Chondrocyte (in vitro differentiated cells): Measurements from ENCODE around the gene USP10. TPM values are rescaled to one million over a fixed set of nuclear protein-coding genes. Genes with fewer than 3 reads are reported as not detected.

Experiments used
- DNase-seq: peaks from one replicate; pipeline ENCODE4 v3.0.0; 2021; ENCODE audit warnings: mixed read lengths, low spot score
- H3K27ac Mint-ChIP-seq: one replicate; pipeline ENCODE4 v1.8.0; 2021; ENCODE audit warnings: mild to moderate bottlenecking, moderate library complexity, mixed read lengths; ENCODE audit not compliant: unreplicated experiment
- H3K27me3 Mint-ChIP-seq: 2 replicates; pipeline ENCODE4 v1.8.0; 2021; ENCODE audit warnings: low read depth, mixed read lengths
- H3K36me3 Mint-ChIP-seq: 2 replicates; pipeline ENCODE4 v1.8.0; 2021; ENCODE audit warnings: low read depth, mixed read lengths
- H3K4me1 Mint-ChIP-seq: 2 replicates; pipeline ENCODE4 v1.8.0; 2021; ENCODE audit warnings: low read depth, mild to moderate bottlenecking, mixed read lengths
- H3K4me3 Mint-ChIP-seq: one replicate; pipeline ENCODE4 v1.8.0; 2021; ENCODE audit warnings: mild to moderate bottlenecking, moderate library complexity, mixed read lengths; ENCODE audit not compliant: unreplicated experiment
- H3K9me3 Mint-ChIP-seq: 2 replicates; pipeline ENCODE4 v1.8.0; 2021; ENCODE audit warnings: low read depth, mixed read lengths
- CTCF ChIP-seq: fragments of 200-600 bp; sonication (generic); IDR thresholded peaks from 2 replicates; pipeline ENCODE4 v1.5.0; 2021; ENCODE audit warnings: antibody characterized with exemption, mild to moderate bottlenecking, moderate library complexity
- total RNA-seq: library from RNA; stranded (reverse); gene quantifications from 3 replicates; pipeline ENCODE4 v1.2.1, GENCODE V29; 2021

The USP10 gene
- total RNA-seq, 1 donor from 2014 or later = 43.0 TPM

GRCh38 chr16:84723906-84724305 lies 24.1 kb downstream of the USP10 start:
- no peak overlapping the region for H3K27ac Mint-ChIP-seq
- no peak overlapping the region for H3K4me3 Mint-ChIP-seq
- H3K27me3 Mint-ChIP-seq = no peaks in the 10 kb centered on the region
- DNase-seq = no peak
- H3K4me1 Mint-ChIP-seq = peaks cover 48% of the 10 kb centered on the region
- H3K36me3 Mint-ChIP-seq = no peaks in the 10 kb centered on the region
- TF ChIP-seq CTCF = no peak
- H3K9me3 Mint-ChIP-seq = no peaks in the 10 kb centered on the region

- no peak for DNase-seq
- Mint-ChIP-seq H3K36me3 (no peaks in the 10 kb centered on the region), H3K27me3 (no peaks in the 10 kb centered on the region), H3K9me3 (no peaks in the 10 kb centered on the region), H3K27ac (no peak overlapping the region), H3K4me1 (peaks cover 50% of the 10 kb centered on the region), H3K4me3 (no peak overlapping the region)
- no peak for TF ChIP-seq CTCF
These were observed 25.0 kb downstream of the USP10 start for GRCh38 chr16:84724606-84725309.

- peaks cover 52% of the 10 kb centered on the region for H3K4me1 Mint-ChIP-seq
- H3K27ac Mint-ChIP-seq = peak overlapping the region; percentile 30
- TF ChIP-seq CTCF = no peak
- no peak for DNase-seq
- no peak overlapping the region for H3K4me3 Mint-ChIP-seq
- H3K9me3 Mint-ChIP-seq = no peaks in the 10 kb centered on the region
- H3K27me3 Mint-ChIP-seq = no peaks in the 10 kb centered on the region
- H3K36me3 Mint-ChIP-seq = no peaks in the 10 kb centered on the region
These were observed 25.8 kb downstream of the USP10 start for GRCh38 chr16:84725481-84726078.

GRCh38 chr16:84726079-84726668 lies 26.4 kb downstream of the USP10 start:
- Mint-ChIP-seq H3K9me3 (no peaks in the 10 kb centered on the region), H3K4me1 (peaks cover 58% of the 10 kb centered on the region), H3K27me3 (no peaks in the 10 kb centered on the region), H3K36me3 (no peaks in the 10 kb centered on the region), H3K27ac (peak overlapping the region; percentile 80), H3K4me3 (peak overlapping the region; percentile 21)
- TF ChIP-seq CTCF = peak; percentile 99
- no peak for DNase-seq

GRCh38 chr16:84726669-84727467 lies 27.1 kb downstream of the USP10 start:
- Mint-ChIP-seq H3K4me3 (no peak overlapping the region), H3K4me1 (peaks cover 64% of the 10 kb centered on the region), H3K36me3 (no peaks in the 10 kb centered on the region), H3K27me3 (no peaks in the 10 kb centered on the region), H3K9me3 (no peaks in the 10 kb centered on the region), H3K27ac (peak overlapping the region; percentile 80)
- no peak for DNase-seq
- TF ChIP-seq CTCF = no peak
